HG02759 (cell line): ENCODE measurements around the gene ATG101.

Experiments
- ATAC-seq: cut with Tn5 transposase; IDR thresholded peaks from one replicate; pipeline ENCODE4 v1.9.1; 2021; ENCODE audit warnings: mild to moderate bottlenecking, moderate library complexity; ENCODE audit not compliant: unreplicated experiment

The ATG101 gene

DNA sequence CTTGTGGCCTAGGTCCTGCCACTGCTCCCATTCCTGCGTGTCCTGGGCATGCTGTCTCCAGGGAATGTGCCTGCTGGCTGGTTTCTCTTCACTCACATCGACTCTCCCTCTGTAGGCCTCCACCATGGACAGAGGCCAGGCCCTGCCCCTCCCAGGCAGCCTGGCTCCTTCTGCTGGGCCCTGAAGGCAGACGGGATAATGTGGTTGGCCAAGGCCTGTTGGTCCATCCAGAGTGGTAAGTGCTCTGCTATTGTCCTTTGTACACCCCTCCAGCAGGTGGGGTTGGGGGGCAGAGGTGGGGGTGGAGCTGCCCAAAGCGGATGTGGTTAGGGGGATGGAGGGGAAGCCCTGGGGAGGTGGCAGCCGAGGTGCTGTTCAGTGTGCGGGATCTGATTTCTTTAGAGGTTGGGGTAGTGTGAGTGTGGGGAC lies 28.1 kb upstream of the ATG101 start:
- no peak for ATAC-seq

DNA sequence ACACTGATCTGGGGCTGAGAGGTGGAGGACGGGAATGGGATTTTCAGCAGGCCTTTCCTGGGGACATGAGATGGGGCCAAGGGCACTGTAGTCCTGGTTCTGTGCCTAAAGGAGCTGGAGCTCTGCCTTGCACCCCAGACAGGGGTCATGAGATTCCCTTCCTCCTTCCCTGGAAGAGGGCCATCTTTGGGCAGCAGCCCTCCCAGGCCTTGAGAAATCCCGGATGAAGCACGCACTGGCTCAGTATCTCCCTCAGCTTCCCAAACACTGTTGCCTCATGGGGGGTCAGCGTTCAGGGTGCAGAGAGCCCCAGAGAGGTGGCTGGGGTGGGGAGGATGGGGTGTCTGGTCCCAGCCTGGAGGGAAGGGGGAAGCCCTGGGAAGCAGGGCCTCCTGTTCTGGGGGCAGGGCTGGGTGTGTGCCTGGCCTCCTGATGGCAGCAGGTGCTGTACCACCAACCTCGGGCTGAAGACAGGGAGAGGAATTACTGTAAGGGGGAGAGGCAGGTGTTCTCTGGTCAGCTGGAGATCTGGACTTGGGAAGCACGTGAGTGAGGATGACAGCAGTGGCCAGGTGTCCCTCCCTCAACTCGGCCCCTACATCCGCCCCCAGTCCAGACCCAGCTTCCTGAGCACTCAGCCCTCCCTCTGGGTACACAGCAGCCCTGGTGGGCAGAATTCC lies 26.9 kb upstream of the ATG101 start:
- no peak for ATAC-seq

DNA sequence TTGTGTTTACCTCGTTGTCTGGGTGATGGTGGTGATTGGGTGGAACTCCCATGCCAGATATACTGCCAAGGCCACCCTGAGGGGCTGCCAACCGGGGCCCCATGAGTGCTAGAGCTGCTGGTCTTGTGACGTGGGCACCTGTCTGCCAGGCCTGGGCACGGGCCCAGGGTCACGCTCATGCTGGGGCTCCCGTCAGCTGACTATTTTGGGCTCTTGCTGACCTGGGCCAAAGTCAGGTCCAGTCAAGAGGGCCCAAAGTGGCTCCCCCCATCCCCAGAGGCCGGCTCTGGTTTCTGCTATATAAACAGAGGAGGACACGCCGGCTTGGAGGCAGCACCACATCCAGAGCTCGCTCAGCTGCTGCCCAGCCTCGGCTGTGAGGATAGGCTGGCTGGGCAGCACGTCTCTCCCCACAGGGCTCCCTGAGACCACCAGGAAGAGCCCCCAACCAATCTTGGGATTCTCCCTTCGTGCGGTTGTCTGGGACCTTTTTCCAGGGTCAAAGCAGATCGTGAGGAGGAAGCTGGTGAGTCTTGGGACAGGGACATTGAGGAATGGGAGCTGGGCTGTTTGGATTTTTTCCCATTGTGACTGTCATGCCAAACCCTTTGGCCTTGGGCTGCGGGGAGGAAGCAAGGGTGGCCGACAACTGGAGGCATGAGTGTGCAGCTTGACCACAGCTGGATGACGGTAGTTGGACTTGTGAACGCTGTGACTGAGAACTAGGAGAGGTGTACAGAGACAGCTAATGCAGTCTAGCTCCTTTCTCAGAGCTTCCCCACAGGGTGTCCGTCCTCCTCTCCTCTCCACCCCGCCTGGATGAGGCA lies 26.2 kb upstream of the ATG101 start:
- no peak for ATAC-seq

DNA sequence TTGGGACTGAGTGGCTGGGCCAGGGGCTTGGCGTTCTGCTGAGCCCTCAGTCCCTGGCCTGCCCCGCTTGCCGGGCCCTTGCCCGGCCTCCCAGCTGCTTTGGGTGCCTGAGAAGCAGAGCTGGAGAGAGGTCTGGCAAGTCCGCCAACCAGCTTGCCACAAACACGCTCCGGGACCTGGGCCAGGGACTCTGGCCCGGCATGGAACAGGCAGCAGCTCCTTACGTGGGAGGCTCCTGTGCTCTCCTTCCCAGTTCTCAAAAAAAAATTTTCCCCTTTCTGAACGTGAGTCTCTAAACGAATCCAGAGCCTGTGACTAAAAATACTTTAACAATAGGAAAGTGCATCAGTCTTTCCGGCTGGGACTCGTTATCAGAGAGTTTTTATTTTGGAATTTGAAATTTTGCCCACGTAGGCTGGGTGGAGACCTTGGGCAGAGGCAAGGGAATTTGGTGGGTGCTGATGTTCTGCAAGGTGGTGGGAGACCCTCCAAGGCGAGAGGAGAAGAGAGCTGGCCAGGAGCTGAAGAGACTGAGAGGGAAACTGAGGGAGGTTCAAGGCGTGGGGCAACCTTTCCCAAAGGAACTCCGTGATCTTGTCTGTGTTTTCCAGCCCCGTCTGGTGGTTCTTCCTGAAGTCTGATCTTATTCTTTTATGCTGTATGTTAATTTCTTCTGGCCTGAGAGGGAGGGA lies 25.3 kb upstream of the ATG101 start:
- no peak for ATAC-seq

DNA sequence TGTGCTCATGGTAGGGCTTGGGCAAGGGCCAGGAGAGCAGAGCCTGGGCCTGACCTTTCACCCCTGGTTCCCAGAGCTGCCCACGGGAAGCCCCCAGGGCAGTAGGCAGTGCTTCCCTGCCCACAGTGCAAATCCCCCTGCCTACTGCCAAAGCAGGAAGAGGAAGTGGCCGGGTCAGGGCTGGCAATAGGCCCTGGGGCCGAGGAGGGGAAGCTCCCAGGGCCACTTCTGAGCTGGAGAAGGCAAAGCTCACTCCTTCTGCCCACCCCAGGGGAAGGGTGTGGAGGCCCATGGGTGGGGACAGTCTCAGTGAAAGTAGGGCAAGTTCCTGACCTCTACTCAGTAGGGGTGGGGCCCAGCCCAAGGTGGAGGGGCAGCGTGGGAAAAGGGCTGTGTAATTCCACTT lies 24.0 kb upstream of the ATG101 start:
- no peak for ATAC-seq

DNA sequence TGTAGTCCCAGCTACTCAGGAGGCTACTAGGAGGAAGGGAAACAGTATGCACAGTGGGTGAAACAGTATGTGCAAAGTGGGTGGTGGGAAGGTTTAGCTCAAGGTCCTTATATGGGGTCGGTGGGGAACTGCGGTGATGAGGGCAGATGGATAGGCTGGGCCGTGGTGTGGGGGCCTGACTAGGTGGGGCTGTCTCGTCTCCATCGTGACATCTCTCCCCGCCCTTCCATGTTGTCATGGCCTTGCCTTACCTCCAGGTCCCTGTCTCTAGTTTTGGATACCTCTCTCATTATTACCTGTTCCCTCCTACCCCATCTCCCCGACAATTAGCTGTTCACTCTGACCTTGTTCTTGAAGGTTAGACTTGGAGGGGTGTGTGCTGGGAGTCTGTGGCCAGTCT lies 22.9 kb upstream of the ATG101 start:
- no peak for ATAC-seq

DNA sequence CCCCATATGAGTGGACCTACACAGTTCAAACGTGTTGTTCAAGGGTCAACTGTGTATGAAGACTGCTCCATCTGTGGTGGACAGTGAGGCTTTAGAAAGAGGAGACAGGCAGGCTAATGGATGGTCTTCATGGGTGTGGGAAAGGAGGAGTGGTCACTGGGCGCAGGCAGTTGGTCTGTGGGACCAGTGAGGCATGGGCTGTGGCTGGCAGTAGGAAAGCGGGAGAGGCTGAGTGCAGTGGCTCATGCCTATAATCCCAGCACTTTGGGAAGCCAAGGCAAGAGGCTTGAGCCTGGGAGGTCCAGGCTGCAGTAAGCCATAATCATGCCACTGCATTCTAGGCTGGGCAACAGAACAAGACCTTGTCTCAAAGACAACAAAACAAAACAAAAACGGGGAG lies 20.5 kb upstream of the ATG101 start:
- ATAC-seq: no peak

DNA sequence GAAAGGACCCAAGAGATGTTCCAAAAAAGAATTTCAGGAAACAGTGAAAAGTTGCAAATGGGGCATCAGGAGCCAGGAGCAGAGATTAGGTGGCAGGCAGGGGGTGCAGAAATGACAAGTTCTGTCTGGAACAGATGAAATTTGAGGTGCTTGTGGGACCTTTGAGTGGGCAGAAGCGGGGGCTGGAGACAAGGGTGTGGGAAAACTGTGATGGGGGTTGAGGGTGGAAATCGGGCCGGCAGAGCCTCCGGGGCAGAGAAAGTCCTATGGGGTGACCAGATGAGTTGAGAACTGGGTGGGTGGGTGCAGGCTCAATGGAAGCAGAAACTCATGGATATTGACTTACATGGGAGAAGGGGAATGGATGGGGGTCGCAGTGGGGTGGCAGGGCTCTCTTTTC lies 20.1 kb upstream of the ATG101 start:
- no peak for ATAC-seq

DNA sequence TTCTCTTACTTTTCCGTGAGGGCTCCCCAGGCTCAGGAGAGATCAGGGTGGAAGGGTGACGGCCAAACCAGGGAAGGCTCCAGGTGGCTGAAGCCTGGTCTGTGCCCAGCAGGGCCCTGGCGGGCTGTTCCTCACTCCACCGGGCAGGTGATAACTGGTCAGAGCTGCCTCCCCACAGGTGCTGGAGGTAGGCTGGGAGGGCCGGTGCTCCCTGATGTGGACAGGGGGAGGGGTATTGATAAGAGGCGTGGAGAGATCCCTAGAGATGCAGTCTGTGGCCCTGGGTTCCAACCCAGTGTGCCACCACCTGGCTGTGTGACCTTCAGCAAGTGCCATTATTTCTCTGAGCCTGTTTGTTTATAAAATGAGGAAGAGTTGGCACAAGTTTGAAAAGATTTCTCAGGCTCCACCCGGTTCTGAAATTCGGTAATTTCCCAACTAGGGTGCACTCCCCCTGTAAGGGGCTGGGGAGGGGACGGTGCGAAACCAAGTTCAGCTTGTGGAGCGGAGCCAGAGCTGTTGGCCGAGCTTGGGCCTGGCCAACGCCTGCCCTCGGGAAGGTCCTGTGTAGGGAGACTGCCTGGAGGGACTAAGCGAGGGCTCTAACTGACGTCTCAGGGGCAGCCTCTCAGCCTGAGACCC lies 19.5 kb upstream of the ATG101 start:
- ATAC-seq: no peak

DNA sequence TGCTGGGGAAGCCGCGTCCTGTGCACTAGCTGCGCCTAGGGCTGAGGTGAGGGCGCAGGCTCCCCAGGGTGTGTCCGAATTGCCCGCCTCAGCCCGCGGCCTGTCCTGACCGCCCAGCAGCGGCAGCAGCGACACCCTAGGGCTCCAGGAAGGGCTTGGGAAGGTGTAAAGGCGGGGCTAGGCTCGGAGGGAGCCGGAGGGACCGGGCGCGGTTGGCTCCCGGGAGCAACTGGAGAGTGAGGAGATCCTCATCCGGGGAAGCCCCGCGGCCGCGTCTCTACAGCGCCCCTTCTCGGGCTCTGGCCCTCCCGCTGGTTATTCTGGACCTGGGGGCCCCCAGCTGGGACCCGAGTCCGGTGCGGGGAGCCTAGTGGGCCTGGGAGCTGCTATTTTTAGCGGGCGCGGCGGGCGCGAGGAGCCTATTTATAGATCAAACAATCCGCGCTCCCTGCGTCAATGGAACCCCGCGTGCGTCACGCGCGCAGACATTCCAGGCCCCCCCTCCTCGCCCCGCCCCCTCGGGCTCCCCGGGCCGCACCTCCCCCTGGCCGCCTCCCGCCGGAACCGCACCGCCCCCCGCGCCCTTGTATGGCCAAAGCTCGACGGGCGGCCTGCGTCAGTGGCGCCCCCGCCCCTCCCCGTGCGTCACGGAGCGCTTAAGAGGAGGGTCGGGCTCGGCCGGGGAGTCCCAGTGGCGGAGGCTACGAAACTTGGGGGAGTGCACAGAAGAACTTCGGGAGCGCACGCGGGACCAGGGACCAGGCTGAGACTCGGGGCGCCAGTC lies 18.8 kb upstream of the ATG101 start, which contains the start of gene NR4A1:
TSS of gene NR4A1 (plus strand) at position 685 of the 784 bp plus-strand sequence. CDS start 2,887 bp downstream, outside the sequence.
- ATAC-seq: peak; percentile 90

DNA sequence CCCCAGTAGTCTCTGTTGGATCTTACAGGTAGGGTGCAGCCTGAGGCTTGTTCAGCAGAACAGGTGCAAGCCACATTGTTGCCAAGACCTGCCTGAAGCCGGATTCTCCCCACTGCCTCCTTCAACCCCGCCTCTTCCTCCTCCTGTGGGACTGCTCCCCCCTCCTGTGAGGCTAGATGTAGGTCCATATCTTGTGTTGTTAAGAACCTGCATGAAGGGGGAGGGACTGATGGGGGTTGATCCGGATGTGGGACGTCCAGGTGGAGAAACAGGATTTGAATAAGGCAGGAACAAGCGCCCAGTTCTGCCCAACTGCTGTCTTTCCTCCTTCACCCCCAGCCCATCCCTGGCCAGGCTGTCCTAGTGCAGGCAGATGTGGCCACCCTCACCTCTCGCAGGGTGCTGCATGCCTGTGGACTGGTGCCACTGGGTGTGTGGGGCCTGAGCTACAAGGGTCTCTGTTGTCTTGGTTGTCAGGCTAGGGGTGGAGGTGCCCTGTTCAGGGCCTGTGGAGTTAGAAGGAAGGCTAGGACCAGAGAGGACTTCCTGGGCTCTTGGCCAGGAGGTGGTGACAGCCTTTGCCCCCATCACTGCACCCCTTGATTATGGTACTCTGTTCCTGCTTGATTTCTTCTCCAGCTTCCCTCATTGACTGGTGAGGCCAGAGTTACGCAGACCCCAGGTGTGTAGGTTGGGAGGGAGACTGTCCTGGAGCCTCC lies 17.2 kb upstream of the ATG101 start:
- no peak for ATAC-seq

DNA sequence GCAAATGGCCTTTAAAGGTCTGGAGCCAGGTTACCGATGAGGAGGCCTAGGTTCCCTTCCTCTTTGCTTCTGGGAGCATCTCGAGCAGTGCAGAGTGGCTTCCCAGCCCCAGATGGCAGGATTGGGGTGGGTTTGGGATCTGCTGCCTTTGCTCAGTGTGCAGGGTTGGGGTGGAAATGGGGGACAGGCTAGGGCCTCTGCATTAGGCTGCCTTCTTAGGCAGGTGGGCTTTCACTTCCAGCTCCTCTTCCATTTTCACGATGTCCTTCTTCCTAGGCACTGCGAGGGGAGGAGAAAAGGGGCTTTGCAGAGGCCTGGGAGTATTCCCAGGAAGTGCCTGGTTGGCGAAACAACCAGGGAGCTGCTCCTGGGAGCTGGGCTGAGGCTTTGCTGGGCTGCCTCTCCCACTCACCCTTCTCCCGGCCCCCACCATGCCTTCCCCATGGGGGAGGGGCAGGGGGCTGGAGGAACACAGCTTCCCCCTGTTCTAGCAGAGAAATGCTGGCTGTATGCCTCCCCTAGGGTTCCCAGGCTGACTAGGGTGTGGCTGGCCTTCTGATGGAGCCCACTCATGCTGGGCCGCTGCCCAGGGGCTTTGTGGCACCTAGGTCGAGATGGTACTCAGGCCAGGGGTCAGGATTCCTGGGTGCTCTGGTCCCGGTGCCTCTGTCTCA lies 16.1 kb upstream of the ATG101 start:
- no peak for ATAC-seq

DNA sequence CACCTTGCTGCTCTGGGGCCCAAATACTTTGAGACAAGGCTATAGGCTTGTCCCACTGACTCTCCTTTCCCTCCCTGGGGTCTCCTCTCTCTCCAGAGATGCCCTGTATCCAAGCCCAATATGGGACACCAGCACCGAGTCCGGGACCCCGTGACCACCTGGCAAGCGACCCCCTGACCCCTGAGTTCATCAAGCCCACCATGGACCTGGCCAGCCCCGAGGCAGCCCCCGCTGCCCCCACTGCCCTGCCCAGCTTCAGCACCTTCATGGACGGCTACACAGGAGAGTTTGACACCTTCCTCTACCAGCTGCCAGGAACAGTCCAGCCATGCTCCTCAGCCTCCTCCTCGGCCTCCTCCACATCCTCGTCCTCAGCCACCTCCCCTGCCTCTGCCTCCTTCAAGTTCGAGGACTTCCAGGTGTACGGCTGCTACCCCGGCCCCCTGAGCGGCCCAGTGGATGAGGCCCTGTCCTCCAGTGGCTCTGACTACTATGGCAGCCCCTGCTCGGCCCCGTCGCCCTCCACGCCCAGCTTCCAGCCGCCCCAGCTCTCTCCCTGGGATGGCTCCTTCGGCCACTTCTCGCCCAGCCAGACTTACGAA lies 15.4 kb upstream of the ATG101 start:
- ATAC-seq: no peak

DNA sequence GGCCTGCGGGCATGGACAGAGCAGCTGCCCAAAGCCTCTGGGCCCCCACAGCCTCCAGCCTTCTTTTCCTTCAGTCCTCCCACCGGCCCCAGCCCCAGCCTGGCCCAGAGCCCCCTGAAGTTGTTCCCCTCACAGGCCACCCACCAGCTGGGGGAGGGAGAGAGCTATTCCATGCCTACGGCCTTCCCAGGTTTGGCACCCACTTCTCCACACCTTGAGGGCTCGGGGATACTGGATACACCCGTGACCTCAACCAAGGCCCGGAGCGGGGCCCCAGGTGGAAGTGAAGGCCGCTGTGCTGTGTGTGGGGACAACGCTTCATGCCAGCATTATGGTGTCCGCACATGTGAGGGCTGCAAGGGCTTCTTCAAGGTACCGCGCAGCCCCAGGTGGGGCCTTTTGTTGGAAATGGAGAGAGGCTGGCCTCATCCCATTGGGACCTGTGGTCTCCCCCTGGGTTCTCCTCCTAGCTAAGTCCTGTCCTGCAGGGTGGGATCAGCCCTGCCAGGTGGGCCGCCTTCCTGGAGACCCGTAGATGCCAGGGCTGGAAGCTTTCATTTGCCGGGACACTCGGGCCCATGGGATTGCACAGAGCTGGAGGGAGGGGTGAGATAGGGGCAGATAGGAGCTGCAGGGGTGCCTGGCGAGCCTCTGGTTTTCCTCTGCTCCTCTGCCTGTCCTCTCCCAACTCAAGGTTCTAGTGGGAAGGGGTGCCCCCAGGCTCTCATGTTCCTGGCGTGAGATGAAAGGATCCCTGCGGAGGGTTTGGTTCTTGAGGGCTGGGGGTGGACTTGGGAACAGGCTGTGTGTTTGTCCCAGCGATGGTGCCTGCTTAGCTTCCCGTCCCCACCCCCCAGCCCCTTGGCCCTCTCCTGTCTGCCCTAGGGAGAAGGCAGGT lies 14.7 kb upstream of the ATG101 start:
- ATAC-seq: no peak

DNA sequence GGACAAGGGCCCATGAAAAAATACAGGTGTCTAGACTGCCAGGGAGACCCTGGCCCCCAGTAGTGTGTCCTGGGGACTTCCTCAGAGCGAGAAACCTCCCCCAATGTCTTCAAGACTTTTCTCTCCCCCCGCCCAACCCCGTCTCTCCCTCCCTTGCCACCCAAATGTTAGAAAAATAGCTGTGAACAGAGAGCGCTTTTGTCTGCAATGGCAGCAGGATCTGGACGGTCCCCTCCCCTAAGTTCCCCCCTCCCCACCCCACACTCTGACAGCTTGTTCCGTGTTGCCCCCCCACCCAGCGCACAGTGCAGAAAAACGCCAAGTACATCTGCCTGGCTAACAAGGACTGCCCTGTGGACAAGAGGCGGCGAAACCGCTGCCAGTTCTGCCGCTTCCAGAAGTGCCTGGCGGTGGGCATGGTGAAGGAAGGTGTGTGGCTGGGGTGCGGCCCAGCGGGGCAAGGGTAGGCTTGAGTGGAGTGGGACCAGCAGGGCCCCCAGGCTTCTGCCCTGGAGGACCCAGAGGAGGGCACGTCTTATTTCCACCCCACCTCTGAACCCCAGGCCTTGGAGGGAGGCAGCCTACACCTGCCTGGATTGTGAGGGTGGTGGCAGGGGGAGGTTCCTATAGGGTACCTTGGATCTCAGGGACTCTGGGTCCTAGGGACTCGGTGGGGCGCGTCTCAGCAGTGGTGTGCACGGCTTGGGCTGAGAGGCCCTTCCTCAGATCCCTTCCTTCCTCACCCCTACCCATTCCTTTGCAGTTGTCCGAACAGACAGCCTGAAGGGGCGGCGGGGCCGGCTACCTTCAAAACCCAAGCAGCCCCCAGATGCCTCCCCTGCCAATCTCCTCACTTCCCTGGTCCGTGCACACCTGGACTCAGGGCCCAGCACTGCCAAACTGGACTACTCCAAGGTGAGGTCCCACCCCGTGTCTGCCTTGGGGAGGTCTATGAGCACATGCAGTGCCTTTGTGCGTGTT lies 13.8 kb upstream of the ATG101 start:
- no peak for ATAC-seq

DNA sequence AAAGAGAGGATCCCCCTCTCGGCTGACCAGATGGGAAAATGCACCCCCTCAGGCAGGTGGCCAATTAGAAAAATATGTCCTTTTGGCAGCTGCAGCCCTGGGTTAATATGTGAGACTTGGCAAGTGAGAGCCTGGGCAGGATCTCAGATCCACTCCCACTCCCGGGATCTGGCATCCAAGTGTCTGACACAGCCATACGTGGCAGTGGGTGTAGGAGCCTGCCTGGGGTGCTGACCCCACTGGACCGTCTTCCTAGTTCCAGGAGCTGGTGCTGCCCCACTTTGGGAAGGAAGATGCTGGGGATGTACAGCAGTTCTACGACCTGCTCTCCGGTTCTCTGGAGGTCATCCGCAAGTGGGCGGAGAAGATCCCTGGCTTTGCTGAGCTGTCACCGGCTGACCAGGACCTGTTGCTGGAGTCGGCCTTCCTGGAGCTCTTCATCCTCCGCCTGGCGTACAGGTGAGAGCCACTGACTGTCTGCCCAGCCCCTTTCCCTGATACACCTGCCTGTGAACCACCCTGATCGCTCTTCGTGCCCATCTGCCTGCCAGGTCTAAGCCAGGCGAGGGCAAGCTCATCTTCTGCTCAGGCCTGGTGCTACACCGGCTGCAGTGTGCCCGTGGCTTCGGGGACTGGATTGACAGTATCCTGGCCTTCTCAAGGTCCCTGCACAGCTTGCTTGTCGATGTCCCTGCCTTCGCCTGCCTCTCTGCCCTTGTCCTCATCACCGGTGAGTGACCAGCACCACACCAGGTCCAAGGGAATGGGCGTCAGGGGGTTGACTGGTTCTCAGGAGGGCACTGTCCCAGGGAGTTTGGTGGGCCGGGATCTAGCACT lies 12.8 kb upstream of the ATG101 start:
- no peak for ATAC-seq
